Suprapubic skin (tissue), 4 donors: Measurements from ENCODE around the gene CYTH2. TPM values are rescaled to one million over a fixed set of nuclear protein-coding genes. Genes with fewer than 3 reads are reported as not detected.

Experiments
- DNase-seq, 2 donors: peaks; one replicate each; pipeline ENCODE4 v3.0.0-alpha.2; 2019; ENCODE audit warnings: low spot score in 2 of 2
- H3K27ac ChIP-seq: fragments of 200-600 bp; sonication (generic); one replicate; pipeline ENCODE4 v1.5.1; 2019
- H3K27me3 ChIP-seq: fragments of 200-600 bp; sonication (generic); one replicate; pipeline ENCODE4 v1.5.1; 2019
- H3K36me3 ChIP-seq: fragments of 200-600 bp; sonication (generic); one replicate; pipeline ENCODE4 v1.5.1; 2019
- H3K4me1 ChIP-seq: fragments of 200-600 bp; sonication (generic); one replicate; pipeline ENCODE4 v1.5.1; 2019
- H3K4me3 ChIP-seq: fragments of 200-600 bp; sonication (generic); one replicate; pipeline ENCODE4 v1.5.1; 2019; ENCODE audit warnings: mild to moderate bottlenecking
- H3K9me3 ChIP-seq: fragments of 200-600 bp; sonication (generic); one replicate; pipeline ENCODE4 v1.5.1; 2019
- CTCF ChIP-seq, 2 donors: fragments of 200-600 bp in 1 of 2; fragments of 450-650 bp in 1 of 2; sonication (generic) in 1 of 2; IDR thresholded peaks; one replicate each; pipeline ENCODE4 v1.5.1; 2016 to 2019; ENCODE audit warnings: antibody characterized with exemption in 2 of 2, mild to moderate bottlenecking in 1 of 2, moderate library complexity in 1 of 2
- EP300 ChIP-seq: sonication (generic); formaldehyde crosslinking; IDR thresholded peaks from one replicate; pipeline ENCODE4 v1.6.1; 2017; ENCODE audit warnings: antibody characterized with exemption
- POLR2A ChIP-seq, 2 donors: fragments of 450-650 bp; IDR thresholded peaks; one replicate each; pipeline ENCODE4 v1.6.1; 2017; ENCODE audit warnings: antibody characterized with exemption in 2 of 2, mild to moderate bottlenecking in 2 of 2, moderate library complexity in 2 of 2
- POLR2AphosphoS5 ChIP-seq, 3 donors: sonication (generic); formaldehyde crosslinking; IDR thresholded peaks; one replicate each; pipeline ENCODE4 v1.6.1; 2017; ENCODE audit warnings: antibody characterized with exemption in 3 of 3
- WGBS: methylation state at CpG from one replicate; pipeline ENCODE4 v1.1.5; 2018; 5-methylcytosine and 5-hydroxymethylcytosine counted together
- total RNA-seq, 4 donors: library from RNA; depleted of rRNA; stranded (reverse); fragments of >200 nt; gene quantifications; one replicate each; pipeline ENCODE4 v1.1.0, GENCODE V29; 2016

CYTH2 gene
- total RNA-seq, 4 donors from 2014 or later: 54.9 to 86.5 (median 63.2) TPM

GRCh38 chr19:48530770-48531169, 61.6 kb downstream of the CYTH2 start:
- no peak for DNase-seq
- no peak for TF ChIP-seq POLR2A (IDR thresholded peaks at IDR 0.05)
- TF ChIP-seq CTCF (IDR thresholded peaks at IDR 0.05): no peak
- no peak for TF ChIP-seq POLR2AphosphoS5 (IDR thresholded peaks at IDR 0.05)
- TF ChIP-seq EP300: no peak
- Histone ChIP-seq H3K9me3 (peaks cover 15% of the 10 kb centered on the region), H3K4me3 (no peak overlapping the region), H3K27me3 (no peaks in the 10 kb centered on the region), H3K36me3 (no peaks in the 10 kb centered on the region), H3K27ac (no peak overlapping the region), H3K4me1 (no peaks in the 10 kb centered on the region)
- WGBS: 67% methylated on average over 6 of the region's 6 CpGs

Other genes with a start within 250 kb of the CYTH2 start
- 10 to 100 TPM; 11.5 to 40.6 (median 18.7) TPM for gene CARD8, start 213.5 kb upstream of the CYTH2 start, total RNA-seq
- not detected for gene ZNF114, start 199.3 kb upstream of the CYTH2 start, total RNA-seq
- 10 to 100 TPM in 3 of 4 donors, 1 to 10 TPM in 1; 9.3 to 22.5 (median 13.2) TPM for gene EMP3, start 143.8 kb upstream of the CYTH2 start, total RNA-seq
- gene TMEM143, start 105.4 kb upstream of the CYTH2 start, total RNA-seq: 10 to 100 TPM in 2 of 4 donors, 1 to 10 TPM in 2; 7.8 to 14.7 (median 9.3) TPM
- gene SYNGR4, start 105.0 kb upstream of the CYTH2 start, total RNA-seq: not detected
- 10 to 100 TPM; 77.3 to 94.1 (median 87.7) TPM for gene KDELR1, start 77.8 kb upstream of the CYTH2 start, total RNA-seq
- 1 to 10 TPM in 2 of 4 donors, under 1 TPM in 2; 0.38 to 1.4 (median 0.94) TPM for gene GRIN2D, start 75.7 kb upstream of the CYTH2 start, total RNA-seq
- 10 to 100 TPM; 24.5 to 53.4 (median 40.1) TPM for gene GRWD1, start 23.4 kb upstream of the CYTH2 start, total RNA-seq
- gene KCNJ14, start 13.8 kb upstream of the CYTH2 start, total RNA-seq: 1 to 10 TPM; 4.2 to 4.7 (median 4.6) TPM
- 1 to 10 TPM; 1.3 to 3.5 (median 1.6) TPM for gene LMTK3, start 42.5 kb downstream of the CYTH2 start, total RNA-seq
- 100 to 1,000 TPM in 2 of 4 donors, 10 to 100 TPM in 2; 26.0 to 162 (median 122) TPM for gene SULT2B1, start 82.8 kb downstream of the CYTH2 start, total RNA-seq
- 1 to 10 TPM; 2.1 to 3.6 (median 2.8) TPM for gene SPACA4, start 137.4 kb downstream of the CYTH2 start, total RNA-seq
- 1 to 10 TPM in 2 of 4 donors, under 1 TPM in 2; 0.87 to 5.1 (median 1.1) TPM for gene FAM83E, start 145.7 kb downstream of the CYTH2 start, total RNA-seq
- 1,000 to 10,000 TPM; 2,067 to 3,423 (median 3,271) TPM for gene RPL18, start 149.8 kb downstream of the CYTH2 start, total RNA-seq
- 1 to 10 TPM; 3.9 to 9.9 (median 5.6) TPM for gene SPHK2, start 150.1 kb downstream of the CYTH2 start, total RNA-seq
- 10 to 100 TPM; 11.2 to 22.3 (median 17.8) TPM for gene DBP, start 168.0 kb downstream of the CYTH2 start, total RNA-seq
- gene CA11, start 176.8 kb downstream of the CYTH2 start, total RNA-seq: 10 to 100 TPM in 2 of 4 donors, 1 to 10 TPM in 2; 8.8 to 11.0 (median 9.7) TPM
- gene NTN5, start 203.6 kb downstream of the CYTH2 start, total RNA-seq: 1 to 10 TPM in 2 of 4 donors, under 1 TPM in 2; 0.64 to 2.2 (median 1.3) TPM
- 10 to 100 TPM in 1 of 4 donors, 1 to 10 TPM in 3; 2.1 to 17.4 (median 4.9) TPM for gene FUT2, start 226.6 kb downstream of the CYTH2 start, total RNA-seq